Kidney epithelial cell (primary cell): Measurements from ENCODE around the gene MYBPHL. TPM values are rescaled to one million over a fixed set of nuclear protein-coding genes. Genes with fewer than 3 reads are reported as not detected.

Source experiments
- DNase-seq: peaks from one replicate; pipeline ENCODE4 v3.0.0-alpha.2; 2010; ENCODE audit warnings: low read depth
- H3K27me3 ChIP-seq: 2 replicates; pipeline ENCODE4 v1.6.0; 2011; ENCODE audit warnings: low read length; ENCODE audit not compliant: control insufficient read depth, insufficient read depth
- H3K36me3 ChIP-seq: 2 replicates; pipeline ENCODE4 v1.5.1; 2011; ENCODE audit warnings: low read length; ENCODE audit not compliant: control insufficient read depth, insufficient read depth
- H3K4me3 ChIP-seq: 2 replicates; pipeline ENCODE4 v1.5.1; 2011; ENCODE audit warnings: low read depth, mild to moderate bottlenecking, control low read depth, low read length
- total RNA-seq: library from RNA; depleted of rRNA; stranded (reverse); fragments of >200 nt; gene quantifications from 2 replicates; pipeline ENCODE4 v1.2.3, GENCODE V29; 2015
- TF ChIP-seq, protein P1 (sequence below): IDR thresholded peaks from 2 replicates; pipeline ENCODE4 v1.5.1; 2011; ENCODE audit warnings: mild to moderate bottlenecking, moderate library complexity, low read length, control low read depth, inconsistent platforms; ENCODE audit not compliant: insufficient read depth, poor library complexity, severe bottlenecking

MYBPHL gene
- total RNA-seq, 1 donor from 2014 or later = not detected

DNA sequence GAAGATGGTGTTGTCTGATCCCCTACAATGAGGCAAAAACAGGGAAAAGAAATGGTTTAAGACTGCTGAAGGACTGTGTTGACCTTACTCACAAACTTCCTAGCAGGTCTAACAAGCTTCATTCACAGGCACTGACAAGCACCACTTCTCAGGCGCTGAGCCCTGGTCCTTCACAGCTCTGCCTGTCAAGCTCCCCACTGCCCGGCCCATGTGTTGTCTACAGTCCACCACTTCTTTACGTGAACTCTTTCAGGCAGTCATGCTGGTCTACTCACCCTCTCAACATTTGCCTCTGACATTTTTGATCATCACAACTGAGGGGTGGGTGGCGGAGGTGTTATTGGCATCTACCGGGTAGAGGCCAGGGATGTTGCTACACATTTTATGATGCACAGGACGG is 40.7 kb upstream of the MYBPHL start:
- Histone ChIP-seq H3K36me3 (no peaks in the 10 kb centered on the region), H3K27me3 (no peaks in the 10 kb centered on the region), H3K4me3 (no peak overlapping the region)
- no peak for DNase-seq
- TF ChIP-seq, protein P1, sequence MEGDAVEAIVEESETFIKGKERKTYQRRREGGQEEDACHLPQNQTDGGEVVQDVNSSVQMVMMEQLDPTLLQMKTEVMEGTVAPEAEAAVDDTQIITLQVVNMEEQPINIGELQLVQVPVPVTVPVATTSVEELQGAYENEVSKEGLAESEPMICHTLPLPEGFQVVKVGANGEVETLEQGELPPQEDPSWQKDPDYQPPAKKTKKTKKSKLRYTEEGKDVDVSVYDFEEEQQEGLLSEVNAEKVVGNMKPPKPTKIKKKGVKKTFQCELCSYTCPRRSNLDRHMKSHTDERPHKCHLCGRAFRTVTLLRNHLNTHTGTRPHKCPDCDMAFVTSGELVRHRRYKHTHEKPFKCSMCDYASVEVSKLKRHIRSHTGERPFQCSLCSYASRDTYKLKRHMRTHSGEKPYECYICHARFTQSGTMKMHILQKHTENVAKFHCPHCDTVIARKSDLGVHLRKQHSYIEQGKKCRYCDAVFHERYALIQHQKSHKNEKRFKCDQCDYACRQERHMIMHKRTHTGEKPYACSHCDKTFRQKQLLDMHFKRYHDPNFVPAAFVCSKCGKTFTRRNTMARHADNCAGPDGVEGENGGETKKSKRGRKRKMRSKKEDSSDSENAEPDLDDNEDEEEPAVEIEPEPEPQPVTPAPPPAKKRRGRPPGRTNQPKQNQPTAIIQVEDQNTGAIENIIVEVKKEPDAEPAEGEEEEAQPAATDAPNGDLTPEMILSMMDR = no peak

DNA sequence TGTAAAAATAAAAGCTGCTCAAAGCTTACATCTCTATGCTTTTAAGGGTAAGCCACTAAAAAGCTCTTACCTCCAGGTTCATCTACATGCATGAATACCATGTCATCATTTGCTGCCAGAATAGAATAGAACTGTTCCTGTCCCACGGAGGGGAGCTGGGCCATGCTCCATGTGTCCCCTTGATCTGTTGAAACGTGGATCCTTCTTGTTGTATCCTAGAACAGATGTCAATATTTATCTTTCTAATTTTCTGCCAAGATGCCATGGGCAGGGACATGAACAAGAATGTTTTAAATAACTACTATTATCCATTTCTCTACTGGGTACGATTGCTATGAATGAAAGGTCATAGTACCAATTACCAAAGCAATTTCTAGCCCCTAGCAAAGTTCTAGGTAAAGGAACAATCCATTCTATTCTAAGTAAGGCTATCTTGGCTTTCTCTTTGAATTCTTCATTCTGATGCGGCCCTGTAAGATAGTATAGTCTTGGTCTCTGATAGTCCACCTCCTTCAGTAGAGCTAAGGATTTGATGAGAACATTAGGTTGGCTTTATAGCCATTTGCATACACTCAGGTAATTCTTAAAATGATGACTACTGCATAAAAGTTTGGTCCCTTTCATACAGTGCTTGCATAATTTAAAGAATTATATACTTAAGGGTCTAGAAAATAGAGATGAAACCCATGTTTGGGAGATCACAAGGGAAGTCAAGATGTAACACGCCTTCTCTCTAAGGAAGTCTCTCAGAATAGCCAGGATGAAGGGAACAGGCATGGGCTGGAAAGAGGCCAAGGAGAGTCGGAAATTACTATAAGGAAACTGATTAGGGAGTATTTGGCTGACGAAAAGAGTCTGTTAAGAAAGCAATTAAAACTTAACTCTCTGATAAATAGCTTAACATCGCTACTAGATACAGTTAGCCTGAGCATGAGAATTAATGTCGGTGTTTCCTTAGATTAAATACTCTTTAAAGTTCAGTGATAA is 35.4 kb upstream of the MYBPHL start:
- no peak for DNase-seq
- no peak overlapping the region for H3K4me3 ChIP-seq
- no peaks in the 10 kb centered on the region for H3K27me3 ChIP-seq
- TF ChIP-seq, protein P1 = no peak
- no peaks in the 10 kb centered on the region for H3K36me3 ChIP-seq

DNA sequence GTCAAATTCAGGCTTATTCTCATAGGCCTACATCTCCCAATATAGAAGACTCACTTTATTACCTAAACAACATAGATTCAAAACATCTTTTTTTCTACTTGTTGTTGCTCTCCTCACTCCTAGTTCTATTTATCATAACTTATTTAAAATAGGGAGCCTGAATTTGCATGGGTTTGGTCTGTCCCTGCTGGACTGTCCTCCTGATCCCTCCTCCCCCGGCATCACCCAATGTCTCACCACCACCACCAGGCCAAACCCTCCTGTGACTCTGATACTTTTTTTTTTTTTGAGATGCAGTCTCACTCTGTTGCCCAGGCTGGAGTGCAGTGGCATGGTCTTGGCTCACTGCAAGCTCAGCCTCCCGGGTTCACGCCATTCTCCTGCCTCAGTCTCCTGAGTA is 31.8 kb upstream of the MYBPHL start:
- DNase-seq = no peak
- TF ChIP-seq, protein P1 = no peak
- no peaks in the 10 kb centered on the region for H3K27me3 ChIP-seq
- no peaks in the 10 kb centered on the region for H3K36me3 ChIP-seq
- no peak overlapping the region for H3K4me3 ChIP-seq

DNA sequence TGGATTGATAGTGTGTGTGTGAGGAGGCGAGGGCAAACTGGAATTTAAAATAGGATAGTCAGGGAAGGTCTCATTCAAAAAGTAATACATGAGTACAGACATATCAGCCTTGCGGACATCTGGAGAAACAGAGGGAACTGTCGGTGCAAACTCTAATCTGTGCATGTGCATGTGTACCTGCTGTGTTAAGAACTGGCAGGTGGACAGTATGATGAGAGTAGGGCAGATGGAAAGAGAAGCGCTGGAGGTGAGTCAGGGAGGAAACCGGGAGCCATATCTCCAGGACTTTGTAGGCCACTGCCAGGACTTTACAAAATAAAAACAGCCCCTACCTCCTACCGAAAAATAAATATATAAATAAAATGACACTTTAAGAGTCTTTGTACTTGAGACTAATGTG is 31.3 kb upstream of the MYBPHL start:
- TF ChIP-seq, protein P1 = no peak

DNA sequence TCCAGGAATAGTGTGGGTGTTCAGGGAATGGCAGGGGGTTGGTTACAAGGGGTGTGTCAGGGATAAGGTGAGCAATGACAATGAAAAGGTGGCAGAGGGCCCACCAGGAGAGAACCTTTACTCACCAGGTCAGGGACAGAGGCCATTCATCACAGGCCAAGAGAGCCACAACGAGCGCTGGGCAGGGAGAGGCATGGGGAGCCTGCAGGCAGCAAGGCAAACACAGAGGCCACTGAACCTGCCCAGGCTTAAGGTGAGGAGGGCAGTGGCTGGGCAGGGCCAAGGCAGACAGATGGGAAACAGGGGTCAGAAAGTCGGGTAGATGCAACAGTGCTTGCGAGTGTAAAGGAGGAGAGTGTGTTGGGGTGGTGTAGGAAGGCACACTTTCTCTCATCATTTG is 28.3 kb upstream of the MYBPHL start:
- TF ChIP-seq, protein P1 = no peak
- no peak overlapping the region for H3K4me3 ChIP-seq

More for the DNA sequence above, 31.3 kb upstream of the MYBPHL start:
- Histone ChIP-seq H3K27me3 (no peaks in the 10 kb centered on the region), H3K4me3 (no peak overlapping the region), H3K36me3 (no peaks in the 10 kb centered on the region)
- no peak for DNase-seq

DNA sequence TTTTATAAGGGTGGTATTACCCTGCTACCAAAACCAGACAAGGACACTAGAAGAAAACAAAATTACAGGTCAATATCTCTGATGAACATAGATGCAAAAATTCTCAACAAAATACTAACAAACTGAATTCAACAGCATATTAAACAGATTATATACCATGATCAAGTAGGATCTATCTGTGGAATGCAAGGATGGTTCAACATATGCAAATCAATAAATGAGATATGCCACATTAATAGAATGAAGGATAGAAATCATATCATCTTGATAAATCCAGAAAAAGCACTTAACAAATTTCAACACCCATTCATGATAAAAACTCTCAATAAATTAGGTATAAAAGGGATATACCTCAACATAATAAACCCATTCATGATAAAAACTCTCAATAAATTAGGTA is 24.3 kb upstream of the MYBPHL start:
- Histone ChIP-seq H3K4me3 (no peak overlapping the region), H3K27me3 (no peaks in the 10 kb centered on the region), H3K36me3 (no peaks in the 10 kb centered on the region)
- DNase-seq = no peak
- TF ChIP-seq, protein P1 = no peak

More for the DNA sequence above, 28.3 kb upstream of the MYBPHL start:
- H3K27me3 ChIP-seq = no peaks in the 10 kb centered on the region
- no peak for DNase-seq
- no peaks in the 10 kb centered on the region for H3K36me3 ChIP-seq
